Rectal smooth muscle tissue (tissue), 1 donor: ENCODE data around the gene FBP1.
A peak's percentile ranks its signal among the peaks of the same experiment; 100 is the strongest.

Experiments used
- H3K27ac ChIP-seq: one replicate; pipeline ENCODE4 v1.7.0; 2013; ENCODE audit warnings: low read depth, low read length, inconsistent platforms
- H3K27me3 ChIP-seq: one replicate; pipeline ENCODE4 v1.7.0; 2013; ENCODE audit warnings: low read length; ENCODE audit not compliant: control insufficient read depth, insufficient read depth
- H3K36me3 ChIP-seq: one replicate; pipeline ENCODE4 v1.7.0; 2013; ENCODE audit warnings: low read length; ENCODE audit not compliant: control insufficient read depth, insufficient read depth
- H3K4me1 ChIP-seq: one replicate; pipeline ENCODE4 v1.7.0; 2013; ENCODE audit warnings: low read length; ENCODE audit not compliant: control insufficient read depth, insufficient read depth
- H3K4me3 ChIP-seq: one replicate; pipeline ENCODE4 v1.7.0; 2013; ENCODE audit warnings: low read length
- H3K9ac ChIP-seq: one replicate; pipeline ENCODE4 v1.7.0; 2013; ENCODE audit warnings: low read length

The FBP1 gene

GRCh38 chr9:94554439-94555331 is 84.6 kb downstream of the FBP1 start, which contains the start of gene PCAT7:
PCAT7 (plus strand) TSS chr9:94555083.
- Histone ChIP-seq H3K4me3 (peak within 1 kb of the TSS; percentile 60), H3K27me3 (no peaks in the 10 kb centered on the region), H3K9ac (no peak within 1 kb of the TSS), H3K4me1 (no peaks in the 10 kb centered on the region), H3K27ac (no peak within 1 kb of the TSS), H3K36me3 (no peaks in the 10 kb centered on the region)

- Histone ChIP-seq H3K36me3 (no peaks in the 10 kb centered on the region), H3K9ac (no peak overlapping the region), H3K4me3 (peak overlapping the region; percentile 60), H3K4me1 (no peaks in the 10 kb centered on the region), H3K27me3 (no peaks in the 10 kb centered on the region), H3K27ac (no peak overlapping the region)
These were observed 85.3 kb downstream of the FBP1 start for GRCh38 chr9:94554078-94554438.
